ENCODE results near the gene GSDME.

GSDME gene

GRCh38 chr7:24653316-24654085 is 103.8 kb downstream of the GSDME start:
- no peak for DNase-seq (ENCODE audit: low read depth, low spot score)

- no peak for DNase-seq (ENCODE audit: low read depth, low spot score)
Measured at GRCh38 chr7:24652251-24652939, 104.9 kb downstream of the GSDME start.
